Body of pancreas (tissue), 4 donors: Measurements from ENCODE around the gene KIFC3. TPM values are rescaled to one million over a fixed set of nuclear protein-coding genes. Genes with fewer than 3 reads are reported as not detected.
"Not testable (repeated sequence)": the region's sequence is repeated elsewhere in the genome, so short reads cannot be mapped to it uniquely, and the experiment has no call there.

Experiments
- ATAC-seq: fragments of 150-250 bp; one replicate; pipeline ENCODE4 v1.9.1; 2016
- DNase-seq, 4 donors: peaks; one replicate each; pipeline ENCODE4 v3.0.0-alpha.2; 2019
- H3K27ac ChIP-seq, 4 donors: fragments of 200-600 bp; sonication (generic); 1 replicate in 3 of 4; 2 replicates in 1 of 4; pipeline versions ENCODE4 v1.5.1 to v1.6.1; 2016 to 2019; ENCODE audit warnings: mild to moderate bottlenecking in 1 of 4, mixed read lengths in 1 of 4, moderate library complexity in 1 of 4
- H3K27me3 ChIP-seq, 2 donors: fragments of 200-600 bp; sonication (generic); one replicate each; pipeline ENCODE4 v1.6.0; 2016; ENCODE audit warnings: mild to moderate bottlenecking in 1 of 2
- H3K36me3 ChIP-seq, 2 donors: fragments of 200-600 bp; sonication (generic); replicated peaks in 1 of 2; 2 replicates each; pipeline ENCODE4 v1.5.1; 2016; ENCODE audit warnings: low read depth in 2 of 2; ENCODE audit not compliant: insufficient read depth in 1 of 2
- H3K4me1 ChIP-seq: fragments of 200-600 bp; sonication (generic); one replicate; pipeline ENCODE4 v1.6.0; 2016
- H3K4me3 ChIP-seq, 2 donors: fragments of 200-600 bp; sonication (generic); 1 replicate in 1 of 2; 2 replicates in 1 of 2; pipeline ENCODE4 v1.5.1; 2016 to 2019
- H3K9me3 ChIP-seq, 3 donors: fragments of 200-600 bp; sonication (generic); 1 replicate in 2 of 3; 2 replicates in 1 of 3; pipeline ENCODE4 v1.5.1; 2016
- CTCF ChIP-seq, 7 experiments: fragments of 450-650 bp in 4 of 7; fragments of 200-600 bp in 3 of 7; sonication (generic) in 3 of 7; IDR thresholded peaks; one replicate each; pipeline ENCODE4 v1.5.1; 2016 to 2019; ENCODE audit warnings: antibody characterized with exemption in 7 of 7
- POLR2A ChIP-seq, 3 donors: fragments of 450-650 bp; IDR thresholded peaks; one replicate each; pipeline ENCODE4 v1.6.1; 2016; ENCODE audit warnings: antibody characterized with exemption in 3 of 3, mild to moderate bottlenecking in 2 of 3
- WGBS, 2 donors: methylation state at CpG; one replicate each; pipeline ENCODE4 v1.1.5; 2017; 5-methylcytosine and 5-hydroxymethylcytosine counted together
- intact Hi-C: fragments of 100-400 bp; cut with DNase I; formaldehyde crosslinking; loops from one replicate; pipeline ENCODE4 v1.15.1; 2023
- total RNA-seq, 2 donors: library from RNA; depleted of rRNA; stranded (reverse); fragments of >200 nt; gene quantifications; one replicate each; pipeline ENCODE4 v1.1.0, GENCODE V29; 2016

KIFC3 gene
- total RNA-seq, 2 donors from 2014 or later: 120 to 205 TPM

- Histone ChIP-seq H3K9me3 (no peaks in the 10 kb centered on the region), H3K4me3 (no peak overlapping the region), H3K36me3 (peaks cover 0 to 7% of the 10 kb centered on the region in 2 donors), H3K27ac (peak overlapping the region in 1 of 4 donors; percentile 35), H3K27me3 (no peaks in the 10 kb centered on the region), H3K4me1 (peaks cover 25% of the 10 kb centered on the region)
- no peak for TF ChIP-seq CTCF (IDR thresholded peaks at IDR 0.05)
- no peak for TF ChIP-seq POLR2A (IDR thresholded peaks at IDR 0.05)
- DNase-seq (no peak), ATAC-seq (no peak)
- WGBS, 2 donors: 96 to 100% methylated on average over 3 to 10 of the region's 10 CpGs
- intact Hi-C loops: no loop called here
Measured at GRCh38 chr16:57785385-57785784, 16.9 kb downstream of the KIFC3 start.

- ATAC-seq: no peak
- no peak for TF ChIP-seq POLR2A (IDR thresholded peaks at IDR 0.05)
- TF ChIP-seq CTCF (IDR thresholded peaks at IDR 0.05): no peak
- no peaks in the 10 kb centered on the region for H3K27me3 ChIP-seq
- H3K36me3 ChIP-seq: peaks cover 0 to 7% of the 10 kb centered on the region in 2 donors
- intact Hi-C loops: no loop called here
- WGBS, 2 donors: 90 to 91% methylated on average over 5 to 7 of the region's 7 CpGs
- DNase-seq: no peak
- H3K9me3 ChIP-seq: no peaks in the 10 kb centered on the region
- H3K4me3 ChIP-seq: no peak overlapping the region
- H3K27ac ChIP-seq: peak overlapping the region in 2 of 4 donors; percentile 79 to 80
- peaks cover 25% of the 10 kb centered on the region for H3K4me1 ChIP-seq
Measured at GRCh38 chr16:57784334-57784733, 18.0 kb downstream of the KIFC3 start.

- ATAC-seq: no peak
- intact Hi-C loops: no loop called here
- Histone ChIP-seq H3K9me3 (no peaks in the 10 kb centered on the region), H3K4me1 (peaks cover 25% of the 10 kb centered on the region), H3K36me3 (peaks cover 0 to 5% of the 10 kb centered on the region in 2 donors), H3K27ac (peak overlapping the region in 2 of 4 donors; percentile 79 to 80), H3K4me3 (no peak overlapping the region), H3K27me3 (no peaks in the 10 kb centered on the region)
- no peak for TF ChIP-seq CTCF (IDR thresholded peaks at IDR 0.05)
- TF ChIP-seq POLR2A (IDR thresholded peaks at IDR 0.05): no peak
- no peak for DNase-seq
- WGBS, 2 donors: 91 to 98% methylated on average over 5 to 8 of the region's 8 CpGs
Measured at GRCh38 chr16:57783883-57784282, 18.4 kb downstream of the KIFC3 start.

GRCh38 chr16:57783116-57783515 is 19.2 kb downstream of the KIFC3 start:
- no peak overlapping the region for H3K4me3 ChIP-seq
- H3K9me3 ChIP-seq: no peaks in the 10 kb centered on the region
- H3K4me1 ChIP-seq: peaks cover 25% of the 10 kb centered on the region
- 69 to 78% methylated on average over 4 of the region's 4 CpGs for WGBS, 2 donors
- DNase-seq: no peak
- intact Hi-C loops: no loop called here
- TF ChIP-seq POLR2A (IDR thresholded peaks at IDR 0.05): no peak
- no peak for TF ChIP-seq CTCF (IDR thresholded peaks at IDR 0.05)
- no peak for ATAC-seq
- peak overlapping the region in 3 of 4 donors; percentile 52 to 80 (median 79) for H3K27ac ChIP-seq
- H3K36me3 ChIP-seq: peaks cover 0 to under 1% of the 10 kb centered on the region in 2 donors
- no peaks in the 10 kb centered on the region for H3K27me3 ChIP-seq

GRCh38 chr16:57782607-57783055 is 19.7 kb downstream of the KIFC3 start:
- DNase-seq, intact Hi-C loops, H3K9me3 ChIP-seq, H3K27me3 ChIP-seq, H3K4me3 ChIP-seq, H3K36me3 ChIP-seq: not testable (repeated sequence)
- Histone ChIP-seq H3K27ac (peak overlapping the region; percentile 52 to 80 (median 73)), H3K4me1 (peaks cover 25% of the 10 kb centered on the region)
- peak; percentile 55 for ATAC-seq
- WGBS, 2 donors: 63 to 69% methylated on average over 11 of the region's 11 CpGs
